ENCODE data around the gene CACNA2D3.

DNA sequence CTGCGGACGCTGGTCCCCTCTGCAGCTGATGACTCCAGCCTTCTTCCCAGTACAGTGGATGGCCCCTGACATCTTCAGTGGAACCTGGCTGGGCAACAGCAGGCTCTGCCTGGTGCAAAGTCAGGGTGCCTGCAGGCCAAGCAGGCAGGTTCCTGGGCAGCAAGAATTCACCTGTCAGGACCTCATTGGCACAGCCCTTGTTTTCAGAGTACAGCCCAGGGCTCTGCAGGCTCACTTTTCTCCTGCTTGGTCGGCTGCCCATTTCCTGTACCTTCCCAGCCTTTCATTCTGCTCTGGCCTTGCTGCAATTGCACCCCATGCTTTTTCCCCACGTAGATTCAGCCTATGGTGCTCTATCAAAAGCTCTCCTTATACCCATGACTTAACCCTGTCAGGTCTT, 749.5 kb downstream of the CACNA2D3 start:
- TF ChIP-seq, protein P1, sequence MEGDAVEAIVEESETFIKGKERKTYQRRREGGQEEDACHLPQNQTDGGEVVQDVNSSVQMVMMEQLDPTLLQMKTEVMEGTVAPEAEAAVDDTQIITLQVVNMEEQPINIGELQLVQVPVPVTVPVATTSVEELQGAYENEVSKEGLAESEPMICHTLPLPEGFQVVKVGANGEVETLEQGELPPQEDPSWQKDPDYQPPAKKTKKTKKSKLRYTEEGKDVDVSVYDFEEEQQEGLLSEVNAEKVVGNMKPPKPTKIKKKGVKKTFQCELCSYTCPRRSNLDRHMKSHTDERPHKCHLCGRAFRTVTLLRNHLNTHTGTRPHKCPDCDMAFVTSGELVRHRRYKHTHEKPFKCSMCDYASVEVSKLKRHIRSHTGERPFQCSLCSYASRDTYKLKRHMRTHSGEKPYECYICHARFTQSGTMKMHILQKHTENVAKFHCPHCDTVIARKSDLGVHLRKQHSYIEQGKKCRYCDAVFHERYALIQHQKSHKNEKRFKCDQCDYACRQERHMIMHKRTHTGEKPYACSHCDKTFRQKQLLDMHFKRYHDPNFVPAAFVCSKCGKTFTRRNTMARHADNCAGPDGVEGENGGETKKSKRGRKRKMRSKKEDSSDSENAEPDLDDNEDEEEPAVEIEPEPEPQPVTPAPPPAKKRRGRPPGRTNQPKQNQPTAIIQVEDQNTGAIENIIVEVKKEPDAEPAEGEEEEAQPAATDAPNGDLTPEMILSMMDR (IDR thresholded peaks at IDR 0.05), result no peak
- TF ChIP-seq POLR2A (IDR thresholded peaks at IDR 0.05), result no peak
